Nephron progenitor cell (in vitro differentiated cells): ENCODE data around the gene ASGR1.

ENCODE experiments used
- DNase-seq: peaks from one replicate; pipeline ENCODE4 v3.0.0; 2021
- H3K27ac Mint-ChIP-seq: 2 replicates; pipeline ENCODE4 v1.8.0; 2021; ENCODE audit warnings: mild to moderate bottlenecking, moderate library complexity, mixed read lengths
- H3K27me3 Mint-ChIP-seq: 2 replicates; pipeline ENCODE4 v1.8.0; 2021; ENCODE audit warnings: mild to moderate bottlenecking, low read depth, mixed read lengths; ENCODE audit not compliant: poor library complexity
- H3K36me3 Mint-ChIP-seq: 2 replicates; pipeline ENCODE4 v1.8.0; 2021; ENCODE audit warnings: low read depth, mixed read lengths
- H3K4me1 Mint-ChIP-seq: 2 replicates; pipeline ENCODE4 v1.8.0; 2021; ENCODE audit warnings: mixed read lengths
- H3K4me3 Mint-ChIP-seq: 2 replicates; pipeline ENCODE4 v1.8.0; 2021; ENCODE audit warnings: mild to moderate bottlenecking, moderate library complexity, mixed read lengths
- H3K9me3 Mint-ChIP-seq: 2 replicates; pipeline ENCODE4 v1.8.0; 2021; ENCODE audit warnings: mild to moderate bottlenecking, moderate library complexity, mixed read lengths
- CTCF ChIP-seq: fragments of 200-600 bp; sonication (generic); IDR thresholded peaks from 2 replicates; pipeline ENCODE4 v1.5.0; 2021; ENCODE audit warnings: antibody characterized with exemption

Gene ASGR1

DNA sequence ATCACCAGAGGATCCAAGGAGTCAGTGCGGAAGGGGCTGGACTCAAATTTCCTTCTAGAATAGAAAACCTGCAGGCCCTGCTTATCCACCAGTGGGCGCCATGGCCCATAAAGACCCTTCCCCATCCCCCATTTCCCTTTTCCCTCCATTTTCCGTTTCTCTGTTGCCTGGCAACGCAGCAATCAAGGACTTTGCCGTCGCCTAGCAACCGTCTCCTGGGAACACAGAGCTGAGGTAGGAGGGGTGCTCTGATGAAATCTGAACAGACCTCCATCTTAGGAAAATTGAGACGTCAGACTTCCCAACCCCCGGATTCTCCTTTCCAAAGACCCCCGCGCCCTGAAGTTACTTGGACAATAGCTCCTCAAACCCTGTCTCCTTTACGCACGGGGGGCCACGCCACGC, 34.7 kb upstream of the ASGR1 start:
- DNase-seq: peak; percentile 94
- Mint-ChIP-seq H3K27me3 (no peaks in the 10 kb centered on the region), H3K4me1 (peaks cover 90% of the 10 kb centered on the region), H3K9me3 (no peaks in the 10 kb centered on the region), H3K27ac (peak overlapping the region; percentile 99), H3K36me3 (peaks cover 6% of the 10 kb centered on the region), H3K4me3 (peak overlapping the region; percentile 83)
- TF ChIP-seq CTCF: peak; percentile 81

DNA sequence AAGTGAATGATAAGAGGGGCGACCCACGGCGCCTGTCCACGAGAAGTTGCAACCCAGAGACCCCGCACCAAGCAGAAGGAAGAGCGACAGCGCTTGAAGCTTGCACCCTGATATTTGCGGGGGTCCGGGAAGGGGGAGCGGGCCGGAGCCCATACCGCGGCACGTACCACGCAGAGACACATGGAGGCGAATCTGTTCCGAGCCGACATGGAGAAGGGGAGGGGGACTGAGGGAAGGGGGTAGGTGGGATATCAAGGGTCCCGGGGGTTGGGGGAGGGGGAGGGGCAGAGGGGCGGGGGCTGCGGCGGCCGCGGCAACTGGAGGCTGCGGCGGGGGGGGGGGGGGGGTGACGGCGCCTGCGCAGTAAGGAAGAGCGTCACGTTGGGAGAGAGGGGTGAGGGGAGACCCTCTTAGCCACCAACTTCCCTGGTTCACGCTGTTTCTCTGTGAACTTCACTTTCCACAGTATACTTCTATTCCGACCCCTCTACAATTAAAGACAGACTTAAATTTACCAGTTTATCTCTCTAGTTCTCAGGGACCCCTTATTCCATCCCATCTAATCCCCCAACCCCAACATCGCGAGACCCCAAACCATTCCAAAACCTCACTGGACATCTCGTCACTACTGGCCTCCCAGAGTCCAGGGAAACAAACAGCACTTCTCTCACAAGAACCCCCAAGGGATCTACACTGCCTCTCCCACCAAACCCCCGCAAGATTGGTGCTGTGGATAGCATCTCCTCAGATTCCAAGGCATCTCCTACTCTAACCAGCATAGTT, 32.5 kb upstream of the ASGR1 start:
- TF ChIP-seq CTCF: no peak
- Mint-ChIP-seq H3K9me3 (no peaks in the 10 kb centered on the region), H3K27ac (peak overlapping the region; percentile 72), H3K36me3 (peaks cover 6% of the 10 kb centered on the region), H3K4me3 (peak overlapping the region; percentile 83), H3K4me1 (peaks cover 90% of the 10 kb centered on the region), H3K27me3 (no peaks in the 10 kb centered on the region)
- DNase-seq: no peak

DNA sequence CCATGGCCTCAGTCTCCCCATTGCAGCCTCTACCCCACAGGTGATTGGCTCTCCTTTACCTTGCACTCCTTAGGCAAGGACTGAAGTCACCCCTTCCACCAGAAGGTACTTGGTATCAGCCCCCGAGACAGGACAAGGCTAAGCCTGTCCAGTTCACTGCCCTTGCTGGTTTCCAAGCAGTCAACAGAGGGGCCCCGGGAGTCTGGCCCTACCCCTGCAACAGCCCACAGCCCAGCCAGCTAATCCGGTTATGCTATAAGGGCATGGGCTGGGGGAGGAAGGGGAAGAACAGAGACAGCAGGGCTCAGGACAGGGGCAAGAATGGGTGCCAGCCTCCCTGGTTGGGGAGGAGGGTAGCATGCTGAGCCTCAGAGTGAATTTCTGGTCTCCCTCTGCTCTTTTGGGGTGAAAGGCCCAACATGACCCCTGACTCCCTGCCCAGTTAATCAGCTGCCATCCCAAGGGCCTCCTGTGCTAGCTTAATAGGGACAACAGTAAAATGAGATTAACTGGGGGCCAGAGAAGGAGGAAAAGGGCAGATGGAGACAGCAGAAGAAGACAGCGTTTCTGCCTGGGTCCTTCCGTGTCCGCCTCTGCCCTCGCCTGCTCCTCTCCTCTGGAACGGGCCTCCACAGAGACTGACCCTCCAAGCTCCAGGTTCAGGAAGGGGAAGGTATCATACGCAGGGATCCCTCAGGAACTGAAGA, 29.7 kb upstream of the ASGR1 start:
- H3K36me3 Mint-ChIP-seq: peaks cover 8% of the 10 kb centered on the region
- no peak for DNase-seq
- no peaks in the 10 kb centered on the region for H3K27me3 Mint-ChIP-seq
- H3K4me1 Mint-ChIP-seq: peaks cover 92% of the 10 kb centered on the region
- H3K4me3 Mint-ChIP-seq: peak overlapping the region; percentile 79
- H3K27ac Mint-ChIP-seq: peak overlapping the region; percentile 89
- no peaks in the 10 kb centered on the region for H3K9me3 Mint-ChIP-seq
- no peak for TF ChIP-seq CTCF

GRCh38 chr17:7208027-7208571, 28.9 kb upstream of the ASGR1 start:
- Mint-ChIP-seq H3K4me1 (peaks cover 87% of the 10 kb centered on the region), H3K9me3 (no peaks in the 10 kb centered on the region), H3K27me3 (no peaks in the 10 kb centered on the region), H3K4me3 (peak overlapping the region; percentile 79), H3K36me3 (peaks cover 10% of the 10 kb centered on the region), H3K27ac (peak overlapping the region; percentile 89)
- peak; percentile 57 for DNase-seq
- no peak for TF ChIP-seq CTCF

DNA sequence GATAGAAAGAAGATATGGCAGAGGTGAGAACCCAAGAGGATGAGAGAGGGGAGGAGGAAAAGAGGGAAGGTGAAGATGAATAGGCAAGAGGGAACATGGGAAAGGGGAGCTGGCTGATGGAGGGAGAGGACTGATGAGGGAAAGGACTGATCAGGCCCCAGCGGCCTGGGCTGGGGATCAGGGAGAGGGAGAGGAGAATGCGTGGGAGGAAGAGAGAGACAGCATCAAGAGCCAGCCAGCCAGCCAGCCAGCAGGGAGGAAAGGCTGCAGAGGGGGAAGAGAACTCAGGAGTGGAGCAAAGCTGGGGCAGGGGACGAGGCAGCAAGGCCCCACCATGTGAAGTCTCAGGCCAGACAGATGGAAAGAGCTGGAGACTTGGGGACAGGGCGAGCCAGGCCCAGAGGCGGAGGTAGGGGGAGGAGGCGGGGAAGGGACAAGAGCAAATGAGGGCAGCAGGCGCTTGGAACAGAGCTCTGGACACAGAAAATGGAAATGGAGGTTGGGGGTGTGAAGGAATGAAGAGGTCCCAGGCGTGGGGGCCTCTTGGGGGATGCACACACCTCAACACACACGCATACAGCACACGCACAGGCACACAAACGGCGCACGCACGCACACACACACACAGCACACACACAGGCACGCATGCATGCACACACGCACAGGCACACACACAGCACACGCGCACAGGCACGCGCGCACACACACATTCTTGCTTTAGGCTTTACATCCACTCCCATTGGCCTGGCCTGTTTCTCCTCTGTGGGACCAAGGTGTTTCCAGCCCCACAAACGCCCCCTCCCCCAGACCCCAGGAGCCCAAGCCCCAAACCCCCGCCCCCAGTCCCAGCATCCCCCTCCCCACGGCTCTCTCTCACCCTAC, 28.2 kb upstream of the ASGR1 start:
- DNase-seq: no peak
- Mint-ChIP-seq H3K4me1 (peaks cover 83% of the 10 kb centered on the region), H3K27me3 (no peaks in the 10 kb centered on the region), H3K27ac (peak overlapping the region; percentile 97), H3K4me3 (peak overlapping the region; percentile 79), H3K9me3 (no peaks in the 10 kb centered on the region), H3K36me3 (peaks cover 18% of the 10 kb centered on the region)
- TF ChIP-seq CTCF: no peak
